Posterior vena cava (tissue), 2 donors: ENCODE data around the gene CASK. TPM values are rescaled to one million over a fixed set of nuclear protein-coding genes. Genes with fewer than 3 reads are reported as not detected.

ENCODE experiments used
- DNase-seq: peaks from one replicate; pipeline ENCODE4 v3.0.0-alpha.2; 2020; ENCODE audit warnings: low spot score
- intact Hi-C, 2 donors: fragments of 100-400 bp; cut with DNase I; formaldehyde crosslinking; loops; one replicate each; pipeline versions ENCODE4 v1.14.1 to v1.14.2; 2022 to 2023
- total RNA-seq, 2 donors: library from RNA; stranded (reverse); fragmentation: NEBNext Ultra II Directional; extraction: Animal tissue kit (Norgen Biotek cat#: 25700); gene quantifications; one replicate each; pipeline ENCODE4 v1.2.1, GENCODE V29; 2021
- donor health status: DM: yes; HTN: yes; CAD: no.
- donor health status: DM: yes; HTN: yes; CAD: no.

Gene CASK
- total RNA-seq, 2 donors from 2014 or later = 33.8 to 35.8 TPM

- intact Hi-C loops = no loop called here
- no peak for DNase-seq
These were observed 451.6 kb downstream of the CASK start for GRCh38 chrX:41471786-41472185.

- DNase-seq = no peak
- intact Hi-C loops = no loop called here
These were observed 452.6 kb downstream of the CASK start for GRCh38 chrX:41470706-41471105.

DNA sequence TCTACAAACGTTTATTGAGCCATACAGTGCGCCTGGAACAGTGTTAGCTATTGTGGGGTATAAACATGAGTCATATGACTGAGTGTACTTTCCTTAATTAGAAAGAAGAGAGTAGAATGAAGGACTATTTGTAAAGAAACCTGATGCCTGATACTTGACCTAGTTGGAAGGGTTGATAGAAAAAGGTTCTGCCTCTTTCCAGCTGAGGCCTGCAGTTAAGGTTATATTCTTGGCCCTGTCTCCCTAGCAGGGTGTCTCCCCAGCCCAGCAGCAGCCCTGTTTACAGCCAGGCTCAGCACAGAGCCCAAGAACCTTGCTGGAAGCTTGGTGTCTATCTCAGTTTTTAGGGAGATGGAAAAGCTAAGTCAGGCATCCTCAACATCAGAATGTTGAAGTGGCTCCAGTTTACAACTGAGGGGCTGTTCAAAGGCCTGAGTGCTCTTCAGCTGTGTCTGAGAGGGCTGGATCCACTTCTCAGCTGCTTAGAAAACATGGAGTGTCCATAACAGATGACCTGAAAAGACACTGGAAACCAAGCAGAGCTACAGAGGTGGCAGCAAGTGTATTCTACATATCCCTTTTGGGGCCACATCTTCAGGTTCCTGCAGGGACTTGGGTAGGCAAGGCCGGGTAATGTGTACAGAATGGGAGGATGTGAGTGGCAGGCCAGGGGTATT, 454.6 kb downstream of the CASK start:
- DNase-seq = no peak
- intact Hi-C loops = no loop called here

Other genes with a start within 250 kb of the CASK start
- 10 to 100 TPM; 16.9 to 35.4 TPM for gene GPR34, start 234.6 kb downstream of the CASK start, total RNA-seq
- under 1 TPM; 0.19 to 0.37 TPM for gene GPR82, start 199.4 kb downstream of the CASK start, total RNA-seq